Stimulated activated CD4-positive, alpha-beta T cell treated with anti-CD3 and anti-CD28 coated beads, Interleukin-1b, Interleukin-23, amount 100 ng/mL, for 24 hours (primary cell): ENCODE data around the gene EGFL8.

Experiments
- DNase-seq, 4 experiments: peaks; one replicate each; pipeline ENCODE4 v3.0.0-alpha.2; 2020; ENCODE audit warnings: low read depth in 4 of 4, low spot score in 1 of 4

The EGFL8 gene

DNA sequence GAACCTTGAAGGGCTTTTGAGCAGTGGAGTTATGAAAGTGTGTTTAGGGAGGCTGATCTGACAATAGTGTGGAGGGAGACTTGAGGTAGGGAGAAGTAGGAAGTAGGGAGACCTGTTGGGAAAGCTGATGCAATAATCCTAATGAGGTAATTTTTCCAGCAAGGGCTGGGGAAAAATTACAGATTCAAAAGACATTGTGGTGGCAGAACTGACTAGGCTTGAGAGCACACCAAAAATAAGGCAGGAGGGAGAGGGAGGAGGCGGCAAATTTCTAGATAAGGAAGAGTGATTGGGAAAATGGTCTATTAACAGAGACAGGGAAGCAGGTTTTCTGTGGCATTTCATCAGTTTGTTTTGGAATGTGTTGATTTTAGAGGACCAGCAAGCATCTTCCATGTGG is 18.1 kb upstream of the EGFL8 start:
- no peak for DNase-seq

GRCh38 chr6:32146687-32147086 is 17.7 kb upstream of the EGFL8 start:
- no peak for DNase-seq

DNA sequence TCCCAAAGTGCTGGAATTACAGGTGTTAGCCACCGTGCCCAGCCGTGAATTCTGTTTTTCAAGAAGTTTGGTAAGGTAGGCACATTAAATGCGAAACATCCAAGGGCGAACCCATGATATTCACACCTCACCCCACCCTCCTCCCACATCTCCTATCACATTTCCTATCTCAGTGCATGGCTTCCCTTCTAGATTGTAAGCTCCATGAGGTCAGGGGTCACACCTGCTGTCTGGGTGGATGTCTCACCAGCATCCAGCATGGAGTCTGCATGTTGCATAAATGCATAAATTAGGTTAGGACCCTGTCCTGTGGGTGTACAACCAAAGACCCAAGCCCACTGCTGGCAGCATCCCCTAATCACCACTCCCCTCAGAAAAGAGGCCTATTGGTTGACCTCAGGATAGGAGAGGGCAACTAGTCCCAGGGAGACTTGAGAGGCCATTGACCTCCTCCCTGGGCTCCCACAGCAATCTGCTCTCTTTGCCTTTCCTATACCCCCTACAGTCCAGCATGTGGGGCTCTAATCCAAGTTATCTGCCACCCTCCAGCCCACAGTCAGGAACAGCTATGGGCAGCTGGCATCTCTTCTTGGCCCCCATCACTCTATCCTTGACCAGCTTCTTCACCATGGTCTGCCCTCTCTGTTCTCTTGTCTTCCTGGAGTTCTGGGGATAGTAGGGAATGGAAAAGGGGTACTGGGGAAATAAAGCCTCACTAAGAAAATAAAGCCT is 16.8 kb upstream of the EGFL8 start:
- no peak for DNase-seq

DNA sequence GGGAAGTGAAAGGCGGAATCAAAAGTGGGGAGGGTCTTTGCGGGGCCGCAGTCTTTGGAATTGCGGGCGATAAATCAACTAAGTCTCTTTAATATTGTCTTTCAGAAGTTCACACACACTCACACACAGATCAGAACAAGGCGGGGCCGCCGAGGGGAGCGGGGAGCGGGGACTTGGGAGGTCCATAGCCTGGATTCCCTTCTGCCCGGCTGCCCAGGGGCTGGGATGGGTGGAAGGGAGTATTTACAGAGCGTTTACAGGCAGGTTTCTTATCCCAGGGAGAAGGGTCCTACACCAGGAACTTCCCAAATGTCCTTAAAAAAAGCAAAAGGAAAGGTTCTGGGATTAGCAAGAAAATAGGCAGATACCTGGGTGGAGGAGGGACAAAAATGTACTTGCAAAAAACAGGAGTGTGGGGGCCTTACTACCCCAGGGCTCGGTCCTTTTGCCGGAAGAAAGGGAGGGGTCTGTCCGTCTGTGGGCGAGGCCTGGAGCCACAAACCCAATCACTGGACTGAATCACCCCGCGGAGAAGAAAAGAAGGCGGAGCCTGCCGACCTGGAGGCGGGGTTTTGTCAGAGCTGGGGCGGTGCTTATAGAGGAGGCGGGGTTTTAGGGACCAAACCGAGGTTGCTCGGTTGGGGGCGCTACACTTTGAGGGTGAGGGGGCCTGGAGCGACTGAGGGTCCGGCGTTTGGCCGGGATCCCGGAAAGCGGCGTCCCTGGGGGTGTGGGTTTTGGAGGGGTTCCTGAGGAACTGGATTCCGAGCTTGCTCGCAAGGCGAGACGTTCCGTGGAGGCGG is 15.9 kb upstream of the EGFL8 start:
- peak in 3 of 4 experiments; percentile 51 to 55 (median 54) for DNase-seq

- no peak for DNase-seq
Measured at GRCh38 chr6:32149092-32149755, 15.2 kb upstream of the EGFL8 start.

GRCh38 chr6:32149932-32150870 is 14.2 kb upstream of the EGFL8 start:
- DNase-seq = no peak

GRCh38 chr6:32151181-32151862 is 13.1 kb upstream of the EGFL8 start:
- DNase-seq = no peak

DNA sequence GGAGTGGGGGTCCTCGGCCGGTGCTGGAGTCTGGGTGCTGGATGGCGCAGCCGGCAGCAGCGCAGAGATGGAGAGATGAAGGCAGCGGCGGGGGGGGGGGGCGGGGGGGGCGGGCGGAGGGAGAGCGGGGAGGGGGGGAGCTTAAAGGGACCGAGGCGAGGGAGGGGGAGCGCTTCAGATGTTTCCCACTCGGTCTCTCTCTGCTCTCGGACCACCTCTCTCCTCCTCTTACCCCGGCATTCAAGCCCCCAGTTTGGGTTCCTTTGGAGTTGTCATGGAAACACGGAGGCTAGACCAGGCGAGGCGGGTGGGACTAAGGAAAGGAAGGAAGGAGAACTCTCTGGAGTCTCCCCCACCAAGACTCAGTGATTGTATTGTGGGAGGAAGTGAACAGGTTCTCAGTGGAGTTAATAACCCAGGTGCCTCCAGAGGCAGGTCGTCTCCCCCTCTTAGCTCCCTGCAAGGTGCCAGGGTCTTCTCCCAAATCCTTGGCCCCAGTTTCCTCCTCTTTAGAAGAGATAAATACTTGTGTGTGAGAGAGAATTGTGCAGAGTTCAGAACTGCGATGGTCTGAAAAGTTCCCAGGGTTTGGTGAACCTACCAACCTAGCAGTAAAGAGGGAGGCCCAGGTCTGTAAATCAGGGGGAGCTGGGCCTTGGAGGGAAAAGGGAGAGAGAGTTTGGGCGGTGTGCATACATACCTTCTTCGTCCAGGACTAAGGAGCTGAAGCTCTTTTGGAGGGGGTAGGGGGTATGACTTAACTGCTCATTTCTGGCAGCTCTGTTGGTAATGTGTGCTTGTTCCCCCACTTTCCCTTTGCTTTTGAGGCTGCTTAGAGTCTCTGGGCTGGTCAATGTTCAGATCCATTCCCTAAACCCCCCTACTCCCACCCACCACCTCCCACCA is 12.3 kb upstream of the EGFL8 start, which contains the start of gene PRRT1:
PRRT1 (minus strand) TSS at position 77 of the 906 bp plus-strand sequence. CDS start 112 bp downstream, outside the sequence.
- no peak for DNase-seq

GRCh38 chr6:32152769-32153563 is 11.4 kb upstream of the EGFL8 start:
- no peak for DNase-seq

DNA sequence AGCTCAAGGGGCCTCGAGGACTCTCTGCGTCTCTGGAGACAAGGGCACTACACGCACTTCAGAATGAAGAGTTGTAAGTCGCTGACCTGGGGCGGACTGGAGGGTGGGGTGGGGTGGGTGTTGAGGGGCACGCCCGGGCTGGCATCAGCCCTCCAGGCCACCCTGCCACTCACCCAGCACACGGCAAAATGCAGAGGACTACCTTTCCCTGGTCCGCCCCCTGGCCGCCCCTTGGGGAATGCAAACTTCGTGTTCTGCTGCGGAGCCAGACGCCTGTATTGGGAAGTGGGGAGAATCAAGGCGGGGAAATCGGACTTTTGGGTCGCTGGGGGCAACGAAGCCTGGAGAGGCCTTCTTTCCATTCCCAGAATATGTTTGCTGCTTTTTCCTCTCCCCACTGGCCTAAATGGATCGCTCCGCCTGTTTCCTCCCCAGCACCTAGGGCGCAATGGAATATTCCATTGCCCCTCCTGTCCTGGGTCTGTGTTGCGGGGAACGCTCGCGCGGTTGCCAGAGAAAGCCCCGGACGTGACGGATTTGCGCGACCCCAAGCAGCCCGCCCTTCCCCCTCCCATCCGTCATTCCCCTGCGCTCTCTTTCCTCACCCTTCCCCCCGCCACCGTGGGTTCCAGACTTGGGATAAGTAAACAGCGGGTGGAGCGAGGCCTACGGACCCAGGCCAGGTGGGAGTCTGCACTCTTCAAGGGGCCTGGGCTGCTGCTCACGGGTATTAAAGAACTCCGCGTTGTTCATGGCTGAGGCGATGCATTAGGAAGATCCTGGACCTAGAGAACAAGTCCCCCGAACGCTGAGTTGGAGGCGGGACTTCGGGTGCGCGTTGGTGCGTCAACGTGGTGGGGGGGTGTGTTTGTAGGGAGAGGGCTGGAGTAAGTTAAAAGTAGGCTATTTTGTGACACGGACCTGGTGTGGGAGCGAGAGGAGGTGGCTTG is 10.6 kb upstream of the EGFL8 start, which contains the start of gene PPT2:
PPT2 (plus strand) TSS at position 578 of the 950 bp plus-strand sequence. CDS start 454 bp downstream, outside the sequence.
- peak; percentile 48 to 75 (median 59) for DNase-seq

GRCh38 chr6:32154514-32155161 is 9.8 kb upstream of the EGFL8 start:
- peak in 2 of 4 experiments; percentile 40 to 47 for DNase-seq

- DNase-seq = no peak
Measured at GRCh38 chr6:32156891-32157290, 7.5 kb upstream of the EGFL8 start.

- no peak for DNase-seq
Measured at GRCh38 chr6:32158052-32158451, 6.3 kb upstream of the EGFL8 start.

GRCh38 chr6:32163559-32164258 is 686 bp upstream of the EGFL8 start:
- DNase-seq = no peak

GRCh38 chr6:32166411-32167061 is 2.1 kb downstream of the EGFL8 start:
- DNase-seq = no peak
